HS-5 (cell line): Measurements from ENCODE around the gene H3-3A.

Experiments used
- DNase-seq: peaks from one replicate; pipeline ENCODE4 v3.0.0-alpha.2; 2012; ENCODE audit warnings: low read depth

H3-3A gene

DNA sequence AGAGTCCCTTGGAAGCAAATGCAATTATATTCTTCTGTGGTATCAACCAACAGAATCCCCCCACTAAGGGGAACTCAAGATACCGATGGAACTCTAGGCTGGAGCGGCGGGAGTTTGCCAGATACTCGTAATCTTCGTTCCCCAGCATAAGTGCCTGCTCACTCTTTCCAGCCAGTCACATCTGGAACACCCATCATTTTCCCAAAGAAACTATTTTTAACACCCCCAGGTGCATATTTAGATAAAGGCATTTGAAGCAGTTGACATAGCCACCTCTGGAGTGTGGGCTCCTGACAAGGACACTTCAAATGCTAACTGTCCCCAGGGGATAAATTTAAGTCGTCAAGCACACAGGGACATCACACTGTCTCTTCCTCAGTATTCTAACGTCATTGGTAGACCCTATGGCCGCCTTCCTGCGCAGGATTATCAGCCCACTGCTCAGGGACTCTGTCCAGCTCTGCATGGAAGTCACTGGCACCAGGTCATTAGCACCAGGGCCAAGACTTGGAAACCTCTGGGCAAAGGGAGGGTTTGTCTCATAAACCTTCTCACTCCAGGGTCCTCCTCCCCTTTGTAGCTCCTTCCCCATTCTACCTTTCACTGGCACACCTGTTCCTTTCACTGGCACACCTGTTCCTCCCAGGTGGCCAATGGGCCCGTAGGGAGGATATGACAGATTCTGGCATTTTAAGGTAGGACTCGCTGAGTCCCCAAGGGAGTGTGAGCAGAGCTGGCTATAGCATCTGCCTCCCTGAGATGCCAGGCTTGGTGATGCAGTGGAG, 48.8 kb downstream of the H3-3A start:
- no peak for DNase-seq

GRCh38 chr1:226111883-226112261, 49.4 kb downstream of the H3-3A start:
- no peak for DNase-seq

GRCh38 chr1:226112626-226113025, 50.1 kb downstream of the H3-3A start:
- DNase-seq = no peak

GRCh38 chr1:226116673-226117072, 54.2 kb downstream of the H3-3A start:
- no peak for DNase-seq

DNA sequence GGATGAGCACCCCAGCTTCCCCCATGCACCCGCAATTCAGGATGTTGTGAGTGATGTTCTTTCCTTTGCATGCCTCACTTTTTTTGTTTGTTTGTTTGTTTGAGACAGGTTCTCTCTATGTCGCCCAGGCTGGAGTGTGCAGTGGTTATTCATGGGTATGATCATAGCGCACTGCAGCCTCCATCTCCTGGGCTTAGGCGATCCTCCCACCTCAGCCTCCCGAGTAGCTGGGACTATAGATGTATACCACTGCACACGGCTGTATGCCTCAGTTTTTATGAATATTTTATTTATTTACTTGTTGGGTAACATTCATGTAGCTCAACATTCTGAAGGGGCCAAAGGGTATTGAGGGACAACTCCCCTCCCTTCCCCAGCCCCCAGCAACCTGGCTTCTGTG, 54.8 kb downstream of the H3-3A start:
- DNase-seq = no peak

- no peak for DNase-seq
Measured at GRCh38 chr1:226118357-226118756, 55.8 kb downstream of the H3-3A start.

GRCh38 chr1:226119169-226119568, 56.7 kb downstream of the H3-3A start:
- no peak for DNase-seq

- DNase-seq = no peak
Measured at GRCh38 chr1:226120398-226120797, 57.9 kb downstream of the H3-3A start.

DNA sequence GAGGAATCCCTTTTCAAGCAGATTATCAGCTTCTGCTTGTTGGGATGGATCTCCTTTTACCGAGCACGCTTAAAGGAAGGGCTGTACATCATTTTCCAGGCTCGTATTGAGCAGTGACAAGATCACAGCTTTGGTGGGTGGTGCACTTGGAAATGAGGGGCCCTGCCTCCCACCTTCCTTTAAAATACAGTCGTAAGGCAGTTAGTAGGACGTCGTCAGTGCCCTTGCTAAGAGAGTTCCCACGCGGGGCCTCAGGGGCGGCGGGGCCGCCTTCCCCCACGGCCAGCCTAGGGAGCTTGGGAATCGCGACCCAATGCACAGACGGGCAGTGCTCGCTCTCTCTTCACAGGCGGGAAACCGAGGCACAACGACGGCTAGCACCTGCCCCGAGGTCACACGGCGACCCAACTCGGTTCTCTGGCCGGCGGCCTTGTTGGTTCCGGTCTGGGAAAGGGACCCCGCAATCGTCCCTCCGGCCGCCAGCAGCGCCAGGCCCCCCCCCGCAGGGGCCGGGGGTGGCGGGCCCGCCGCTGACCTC, 58.6 kb downstream of the H3-3A start:
- DNase-seq = no peak
